Right ventricle myocardium superior (tissue), 1 donor: ENCODE results near the gene SPDYE6. TPM values are rescaled to one million over a fixed set of nuclear protein-coding genes. Genes with fewer than 3 reads are reported as not detected.
"Not testable (repeated sequence)": the region's sequence is repeated elsewhere in the genome, so short reads cannot be mapped to it uniquely, and the experiment has no call there.

Experiments used
- ATAC-seq: fragments of 200-7000 bp; cut with Tn5 transposase; one replicate; pipeline ENCODE4 v1.9.1; 2020; ENCODE audit warnings: mild to moderate bottlenecking; ENCODE audit not compliant: poor library complexity
- DNase-seq: peaks from one replicate; pipeline ENCODE4 v3.0.0-alpha.2; 2020
- intact Hi-C: fragments of 100-400 bp; cut with DNase I; formaldehyde crosslinking; loops from one replicate; pipeline ENCODE4 v1.11.2; 2022
- long read RNA-seq: library from polyadenylated mRNA; unstranded; transcript quantifications from one replicate; pipeline ENCODE4 v2.0.0, GENCODE V29; 2021
- total RNA-seq: library from RNA; stranded (reverse); fragmentation: NEBNext Ultra II Directional; extraction: Animal tissue kit (Norgen Biotek cat#: 25700); gene quantifications from one replicate; pipeline ENCODE4 v1.2.1, GENCODE V29; 2021
- donor health status: DM: no; HTN: yes; CAD: no; lungs with severe emphysema.

Gene SPDYE6, protein sequence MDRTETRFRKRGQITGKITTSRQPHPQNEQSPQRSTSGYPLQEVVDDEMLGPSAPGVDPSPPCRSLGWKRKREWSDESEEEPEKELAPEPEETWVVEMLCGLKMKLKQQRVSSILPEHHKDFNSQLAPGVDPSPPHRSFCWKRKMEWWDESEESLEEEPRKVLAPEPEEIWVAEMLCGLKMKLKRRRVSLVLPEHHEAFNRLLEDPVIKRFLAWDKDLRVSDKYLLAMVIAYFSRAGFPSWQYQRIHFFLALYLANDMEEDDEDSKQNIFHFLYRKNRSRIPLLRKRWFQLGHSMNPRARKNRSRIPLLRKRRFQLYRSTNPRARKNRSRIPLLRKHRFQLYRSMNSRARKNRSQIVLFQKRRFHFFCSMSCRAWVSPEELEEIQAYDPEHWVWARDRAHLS
- total RNA-seq, result not detected
- long read RNA-seq, partial matches to known transcripts, result 0 of 1 reads
- long read RNA-seq, other reads (novel, unspliced or antisense), result 1 of 1 reads

DNA sequence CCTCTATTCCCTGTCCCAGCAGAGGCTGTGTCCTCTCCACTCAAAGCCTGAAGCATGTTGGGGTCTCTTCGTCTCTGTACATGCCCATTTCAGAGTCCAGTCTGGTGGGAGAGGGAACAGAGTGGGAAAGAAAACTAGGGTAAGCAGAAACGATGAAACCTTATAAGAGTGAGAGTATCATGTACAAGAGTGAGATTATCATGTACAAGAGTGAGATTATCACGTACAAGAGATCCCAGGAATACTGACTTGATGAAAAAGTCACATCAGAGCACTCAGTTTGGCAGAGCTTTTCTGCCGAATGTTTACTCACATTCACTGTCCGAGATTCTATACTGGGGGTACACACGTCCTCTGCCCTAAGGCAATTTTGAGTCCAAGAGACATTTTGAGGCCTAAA, at the start of gene SPDYE6:
TSS of gene SPDYE6 (minus strand) at position 101 of the 400 bp plus-strand sequence. CDS start 421 bp downstream, outside the sequence.
- ATAC-seq, intact Hi-C loops, DNase-seq: not testable (repeated sequence)

DNA sequence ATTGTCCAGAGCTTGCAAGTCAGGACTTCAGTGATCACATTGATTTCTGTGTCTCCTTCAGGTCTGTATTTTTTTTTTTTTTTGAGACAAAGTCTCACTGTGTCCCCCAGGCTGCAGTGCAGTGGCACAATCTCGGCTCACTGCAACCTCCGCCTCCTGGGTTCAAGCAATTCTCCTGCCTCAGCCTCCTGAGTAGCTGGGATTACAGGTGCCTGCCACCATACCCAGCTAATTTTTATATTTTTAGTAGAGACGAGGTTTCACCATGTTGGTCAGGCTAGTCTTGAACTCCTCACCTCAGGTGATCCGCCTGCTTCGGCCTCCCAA, 48.6 kb upstream of the SPDYE6 start:
- DNase-seq, ATAC-seq, intact Hi-C loops: not testable (repeated sequence)

DNA sequence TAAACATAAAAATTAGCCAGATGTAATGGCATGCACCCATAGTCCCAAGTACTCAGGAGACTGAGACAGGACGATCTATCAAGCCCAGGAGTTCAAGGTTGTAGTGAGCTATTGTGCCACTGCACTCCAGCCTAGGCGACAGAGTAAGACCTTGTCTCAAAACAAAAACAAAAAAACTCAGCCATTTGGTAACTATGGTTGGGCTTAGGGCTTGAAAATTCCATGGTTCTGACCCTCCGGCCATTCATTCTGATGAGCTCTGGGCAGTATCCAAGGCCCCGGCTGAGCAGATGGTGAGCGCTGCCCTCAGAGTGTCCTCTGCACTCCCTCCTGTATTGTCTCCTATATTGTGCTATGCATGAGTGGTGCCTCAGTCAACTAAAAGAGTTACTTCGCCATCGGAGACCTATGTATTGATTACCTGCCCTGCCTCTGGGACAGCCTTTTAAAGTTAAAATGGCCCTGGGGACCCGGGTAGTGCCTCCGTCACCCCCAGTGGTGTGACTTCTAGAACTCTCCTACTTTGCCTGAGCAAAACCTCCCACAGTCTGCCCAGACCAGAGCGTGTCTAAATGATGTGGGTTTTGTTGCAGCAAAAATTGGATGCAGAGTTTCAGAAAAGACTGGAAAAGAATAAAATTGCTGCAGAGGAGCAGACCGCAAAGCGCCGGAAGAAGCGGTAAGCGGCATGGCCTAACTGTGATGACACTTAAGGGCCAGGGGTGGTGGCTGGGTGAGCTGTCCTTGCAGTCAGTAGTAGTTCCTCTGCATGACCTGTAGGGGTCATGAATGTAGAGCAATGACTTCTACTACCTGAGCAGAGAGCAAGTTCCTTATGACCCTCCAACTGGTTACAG, 48.0 kb upstream of the SPDYE6 start:
- ATAC-seq (peak; percentile 86), DNase-seq (no peak)
- intact Hi-C loops, result no loop called here

DNA sequence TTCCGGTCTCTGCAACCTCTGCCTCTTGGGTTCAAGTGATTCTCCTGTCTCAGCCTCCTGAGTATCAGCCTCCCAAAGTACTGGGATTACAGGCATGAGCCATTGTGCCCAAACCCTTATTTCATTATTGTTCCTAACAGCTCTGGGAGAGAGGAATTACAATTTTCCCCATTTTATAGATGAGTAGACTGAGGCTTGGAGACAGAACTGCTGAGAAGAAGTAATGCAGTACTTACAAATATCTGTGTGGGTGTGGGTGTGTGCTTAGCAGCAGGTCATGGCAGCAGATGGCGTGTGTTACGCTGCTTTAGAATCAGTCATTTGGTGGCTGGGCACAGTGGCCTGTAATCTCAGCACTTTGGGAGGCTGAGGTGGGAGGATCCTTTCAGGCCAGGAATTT, 47.3 kb upstream of the SPDYE6 start:
- no peak for DNase-seq
- intact Hi-C loops, result no loop called here
- ATAC-seq, result no peak

DNA sequence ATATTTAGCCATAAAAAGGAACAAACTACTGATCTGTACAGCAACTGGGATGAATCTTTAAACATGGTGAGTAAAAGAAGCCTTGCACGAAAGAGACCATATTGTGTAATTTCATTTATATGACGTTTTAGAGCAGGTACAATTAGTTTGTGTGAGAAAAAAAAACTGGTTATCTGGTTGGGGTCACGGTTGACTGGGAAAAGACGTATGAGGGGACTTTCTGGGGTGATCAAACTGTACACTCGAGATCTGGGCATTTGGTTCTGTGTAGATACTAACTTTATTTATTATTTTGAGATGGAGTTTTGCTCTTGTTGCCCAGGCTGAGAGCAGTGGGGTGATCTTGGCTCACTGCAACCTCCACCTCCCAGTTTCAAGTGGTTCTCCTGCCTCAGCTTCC, 44.1 kb upstream of the SPDYE6 start:
- ATAC-seq, result no peak

DNA sequence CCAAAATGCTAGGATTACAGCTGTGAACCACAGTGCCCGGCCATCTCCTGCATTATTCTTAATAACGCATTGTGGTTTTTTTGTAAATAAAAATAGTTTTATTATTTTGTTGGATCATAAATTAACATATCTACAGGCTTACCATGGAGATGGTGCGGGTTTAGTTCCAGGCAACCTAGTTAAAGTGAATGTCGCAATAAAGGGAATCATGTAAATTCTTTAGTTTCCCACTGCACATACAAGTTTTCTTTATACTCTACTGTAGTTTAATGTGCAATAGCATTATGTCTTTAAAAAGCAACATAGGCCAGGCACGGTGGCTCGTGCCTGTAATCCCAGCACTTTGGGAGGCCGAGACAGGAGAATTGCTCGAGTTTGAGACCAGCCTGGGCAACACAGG, 42.3 kb upstream of the SPDYE6 start:
- DNase-seq, result no peak
- ATAC-seq, result no peak
- intact Hi-C loops, result no loop called here

More for the DNA sequence above, 44.1 kb upstream of the SPDYE6 start:
- intact Hi-C loops, result no loop called here
- no peak for DNase-seq

DNA sequence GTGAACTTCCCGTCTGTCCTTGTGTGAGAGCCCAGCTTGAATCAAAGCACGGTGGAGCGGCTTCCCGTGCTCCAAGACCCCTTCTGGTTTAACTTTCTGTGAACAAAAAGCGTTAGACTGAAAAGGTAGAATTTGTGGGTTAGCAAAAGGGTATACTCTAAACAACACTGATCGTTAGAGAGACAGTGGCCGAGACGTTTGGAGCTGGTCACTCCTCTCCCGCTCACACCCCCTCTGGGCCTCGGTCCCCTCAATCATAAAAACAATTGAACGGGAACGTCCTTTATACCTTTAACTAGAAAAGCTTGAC, 40.4 kb upstream of the SPDYE6 start:
- no peak for DNase-seq
- peak; percentile 10 for ATAC-seq
- intact Hi-C loops, result no loop called here

DNA sequence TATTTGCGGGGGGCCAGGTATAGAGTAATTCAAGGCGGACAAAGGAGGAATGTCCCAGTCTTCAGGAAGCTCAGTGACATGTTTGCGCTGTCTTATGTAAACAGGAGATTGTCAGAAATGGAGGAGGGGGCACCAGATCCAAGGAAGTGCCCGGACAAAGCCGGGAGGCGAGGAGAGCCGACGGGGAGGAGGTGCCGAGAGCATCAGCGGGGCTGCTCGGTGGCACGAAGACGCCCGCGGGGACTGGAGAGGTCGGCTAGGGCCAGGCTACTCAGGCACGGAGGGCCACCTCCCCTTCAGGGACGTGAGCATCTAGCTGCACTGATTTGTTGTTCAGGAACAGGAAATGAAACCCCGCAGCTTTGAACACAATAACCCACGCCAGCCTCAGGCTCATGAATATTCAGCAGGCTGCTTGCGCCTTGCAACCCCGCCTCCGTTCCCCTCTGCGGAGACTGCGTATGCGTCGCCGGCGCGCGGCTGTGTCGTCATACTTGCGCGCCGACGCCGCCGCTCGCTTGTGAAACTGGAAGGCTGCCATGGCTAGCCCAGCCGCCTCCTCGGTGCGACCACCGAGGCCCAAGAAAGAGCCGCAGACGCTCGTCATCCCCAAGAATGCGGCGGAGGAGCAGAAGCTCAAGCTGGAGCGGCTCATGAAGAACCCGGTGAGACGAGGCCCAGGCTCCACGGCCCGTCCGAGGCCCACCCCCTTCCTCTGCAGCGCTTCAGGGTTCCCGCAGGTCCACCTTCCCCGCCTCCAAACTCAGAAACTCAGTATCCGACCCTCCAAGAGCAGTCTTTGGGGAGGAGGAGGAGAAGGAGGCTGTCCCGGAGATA, 39.8 kb upstream of the SPDYE6 start, which contains the start of gene PRKRIP1:
TSS of gene PRKRIP1 (plus strand) at position 491 of the 837 bp plus-strand sequence. CDS start at position 540, 49 bp downstream.
- DNase-seq (peak; percentile 86), ATAC-seq (peak; percentile 94)
- intact Hi-C loops, result no loop called here

DNA sequence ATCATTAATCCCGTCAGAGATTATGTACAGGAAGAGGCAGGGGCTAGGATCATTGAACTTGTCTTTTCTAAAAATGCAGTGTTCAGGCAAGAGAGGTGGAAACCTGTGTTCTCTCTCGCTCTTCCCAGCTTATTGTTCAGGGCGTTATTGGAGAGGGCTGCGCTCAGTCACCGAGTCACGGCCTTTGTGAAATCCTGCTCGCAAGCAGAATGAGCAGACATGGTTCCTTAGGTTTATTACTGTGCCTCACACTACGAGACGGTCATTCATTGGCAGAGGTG, 39.3 kb upstream of the SPDYE6 start:
- DNase-seq, result no peak
- intact Hi-C loops, result no loop called here
- ATAC-seq, result no peak

DNA sequence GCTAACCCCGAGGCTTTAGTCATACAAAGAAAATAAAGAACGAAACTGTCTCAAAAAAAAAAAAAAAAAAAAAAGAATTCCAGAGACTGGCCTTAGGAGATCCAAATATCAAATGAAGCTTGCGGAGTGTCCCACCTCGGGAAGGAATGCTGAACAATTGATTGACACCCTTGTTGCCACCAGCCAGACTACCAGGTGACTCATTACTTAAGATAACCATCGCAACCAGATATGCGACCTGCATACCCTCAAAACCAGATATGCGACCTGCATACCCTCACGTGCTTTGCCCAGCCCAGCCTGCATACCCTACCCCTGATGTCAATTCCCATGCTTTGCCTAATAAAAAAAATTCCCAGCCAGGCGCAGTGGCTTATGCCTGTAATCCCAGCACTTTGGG, 37.2 kb upstream of the SPDYE6 start:
- intact Hi-C loops, result no loop called here
- no peak for ATAC-seq
- DNase-seq, result no peak

DNA sequence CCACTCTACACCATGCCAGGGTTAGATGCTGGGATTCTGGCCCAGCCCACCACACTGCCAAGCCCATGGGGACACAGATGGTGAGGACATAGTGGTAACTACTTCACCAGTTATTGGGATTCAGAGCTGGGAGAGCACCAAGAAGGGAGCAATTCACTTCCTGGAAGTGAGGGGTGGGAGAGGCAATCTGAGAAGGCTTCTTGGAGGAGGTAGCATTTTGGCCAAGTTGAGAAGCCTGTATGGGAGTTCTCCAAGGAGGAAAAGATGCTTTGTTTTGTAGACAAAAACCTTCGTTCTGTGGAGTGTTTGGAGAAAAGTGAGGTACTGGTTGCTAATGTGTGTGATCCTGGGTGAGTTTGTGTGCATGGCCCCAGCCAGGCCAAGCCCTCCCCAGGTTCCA, 36.1 kb upstream of the SPDYE6 start:
- no peak for DNase-seq
- intact Hi-C loops, result no loop called here
- no peak for ATAC-seq

DNA sequence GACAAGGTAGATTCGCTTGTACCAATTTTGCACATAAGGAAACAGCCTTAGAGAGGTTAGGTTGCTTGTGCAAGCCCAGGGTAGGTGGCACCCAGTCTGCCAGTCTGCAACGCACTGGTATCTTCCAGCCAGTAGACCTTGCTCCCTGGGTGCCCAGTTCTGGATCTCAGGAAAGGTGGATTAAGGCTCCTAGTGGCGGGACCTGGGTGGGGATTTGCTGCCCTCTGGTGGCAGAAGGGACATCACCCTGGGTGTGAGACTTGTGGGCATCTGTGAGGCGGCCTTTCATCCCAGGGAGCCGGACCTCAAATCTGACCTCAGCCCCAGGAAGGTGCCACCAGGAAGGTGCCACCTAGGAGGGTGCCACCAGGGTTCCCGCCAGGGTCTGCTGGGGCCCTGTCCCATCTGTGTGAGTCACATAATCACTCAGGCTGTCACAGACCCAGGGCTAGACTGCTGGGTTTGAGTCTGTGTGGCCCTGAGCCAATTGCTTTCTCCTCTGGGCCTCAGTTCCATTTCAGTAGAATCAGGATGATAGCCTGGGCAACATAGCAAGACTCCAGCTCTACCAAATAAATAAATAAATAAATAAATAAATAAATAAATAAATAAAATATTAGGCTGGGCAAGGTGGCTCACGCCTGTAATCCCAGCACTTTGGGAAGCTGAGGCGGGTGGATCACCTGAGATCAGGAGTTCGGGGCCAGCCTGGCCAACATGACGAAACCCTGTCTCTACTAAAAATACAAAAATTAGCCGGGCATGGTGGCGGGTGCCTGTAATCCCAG, 34.6 kb upstream of the SPDYE6 start:
- peak; percentile 86 for DNase-seq
- peak; percentile 89 for ATAC-seq
- intact Hi-C loops, result loop anchor here (2.0 kb wide), 1 partner anchor 112 kb away; no protein-coding TSS in a partner anchor

DNA sequence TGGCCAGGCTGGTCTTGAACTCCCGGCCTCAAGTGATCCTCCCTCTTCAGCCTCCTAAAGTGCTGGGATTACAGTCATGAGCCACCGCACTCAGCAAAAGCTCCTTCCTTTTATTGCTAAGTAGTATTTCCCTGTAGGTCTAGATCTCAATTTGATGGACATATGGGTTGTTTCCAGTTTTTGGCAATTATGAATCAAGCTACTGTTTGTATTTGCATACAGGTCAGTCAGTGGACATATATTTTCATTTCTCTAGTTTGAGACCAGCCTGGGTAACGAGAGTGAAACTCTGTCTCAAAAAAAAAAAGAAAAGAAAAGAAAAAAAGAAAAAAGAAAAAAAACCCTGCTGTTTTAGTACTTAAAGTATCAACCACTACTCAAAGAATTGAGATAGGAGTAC, 33.6 kb upstream of the SPDYE6 start:
- intact Hi-C loops, result loop anchor here (2.0 kb wide), 1 partner anchor 111 kb away; no protein-coding TSS in a partner anchor
- no peak for ATAC-seq

DNA sequence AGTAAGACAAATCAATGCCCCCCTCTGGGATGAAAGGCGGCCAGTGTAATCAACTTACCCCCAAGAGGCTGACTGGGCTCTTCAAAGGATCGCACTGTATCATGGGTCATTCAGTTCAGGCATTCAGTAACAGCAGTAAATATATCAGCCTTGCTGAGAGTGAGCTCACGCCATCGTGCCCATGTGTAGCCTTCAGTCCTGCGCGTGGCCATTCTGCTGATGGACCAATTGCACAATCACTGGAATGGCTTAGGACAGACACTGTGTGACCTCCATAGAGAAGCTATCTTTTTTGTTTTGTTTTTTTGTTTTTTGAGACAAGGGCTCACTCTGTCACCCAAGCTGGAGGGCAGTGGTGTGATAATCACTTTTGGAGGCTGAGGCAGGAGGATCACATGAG, 30.8 kb upstream of the SPDYE6 start:
- ATAC-seq, result no peak
- intact Hi-C loops, result no loop called here

More for the DNA sequence above, 33.6 kb upstream of the SPDYE6 start:
- no peak for DNase-seq

DNA sequence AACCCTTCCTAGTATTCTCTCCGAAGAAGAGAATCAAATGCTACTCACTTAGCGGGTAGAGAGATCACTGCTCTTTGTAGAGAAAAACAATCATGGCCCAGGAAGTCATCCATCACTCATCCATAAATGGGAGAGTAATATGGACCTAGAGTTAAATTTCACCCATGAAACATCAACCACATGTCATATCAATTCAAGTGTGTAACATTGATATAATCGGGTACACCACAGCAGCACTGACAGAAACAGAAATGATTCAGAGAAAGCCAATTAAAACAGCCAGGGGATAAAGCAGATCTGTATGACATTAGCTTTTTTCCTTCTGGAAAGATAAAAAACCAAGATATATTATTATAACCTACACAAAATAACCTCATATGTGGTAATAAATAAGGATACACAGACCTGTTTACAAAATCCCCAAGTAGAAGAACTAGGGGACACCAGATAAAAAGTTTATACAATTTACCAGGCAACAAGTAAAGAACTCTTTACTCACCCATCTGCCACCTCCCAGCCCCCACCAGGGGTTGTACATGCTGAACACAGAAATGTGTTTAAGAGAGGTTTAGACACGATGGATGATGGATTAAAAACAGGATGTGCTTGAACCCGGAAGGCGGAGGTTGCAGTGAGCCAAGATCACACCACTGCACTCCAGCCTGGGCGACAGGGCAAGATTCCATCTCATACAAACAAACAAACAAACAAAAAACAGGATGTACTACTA, 25.6 kb upstream of the SPDYE6 start:
- ATAC-seq, intact Hi-C loops, DNase-seq: not testable (repeated sequence)

More for the DNA sequence above, 30.8 kb upstream of the SPDYE6 start:
- no peak for DNase-seq

DNA sequence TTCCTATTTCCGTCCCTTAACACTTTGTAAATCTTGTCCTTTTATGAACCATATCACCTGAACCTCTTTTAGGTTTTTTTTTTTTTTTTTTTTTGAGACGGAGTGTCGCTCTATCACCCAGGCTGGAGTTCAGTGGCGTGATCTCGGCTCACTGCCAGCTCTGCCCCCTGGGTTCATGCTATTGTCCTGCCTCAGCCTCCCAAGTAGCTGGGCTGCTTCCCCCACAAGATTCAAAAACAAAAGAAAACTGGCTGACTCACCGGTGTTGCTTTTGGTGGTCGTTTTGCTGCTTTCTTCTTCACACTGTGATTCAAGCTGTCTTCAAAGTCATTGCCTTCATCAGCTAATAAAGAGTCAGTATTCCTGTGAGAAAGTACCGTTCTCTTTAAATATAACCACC, 24.6 kb upstream of the SPDYE6 start:
- DNase-seq, ATAC-seq, intact Hi-C loops: not testable (repeated sequence)

DNA sequence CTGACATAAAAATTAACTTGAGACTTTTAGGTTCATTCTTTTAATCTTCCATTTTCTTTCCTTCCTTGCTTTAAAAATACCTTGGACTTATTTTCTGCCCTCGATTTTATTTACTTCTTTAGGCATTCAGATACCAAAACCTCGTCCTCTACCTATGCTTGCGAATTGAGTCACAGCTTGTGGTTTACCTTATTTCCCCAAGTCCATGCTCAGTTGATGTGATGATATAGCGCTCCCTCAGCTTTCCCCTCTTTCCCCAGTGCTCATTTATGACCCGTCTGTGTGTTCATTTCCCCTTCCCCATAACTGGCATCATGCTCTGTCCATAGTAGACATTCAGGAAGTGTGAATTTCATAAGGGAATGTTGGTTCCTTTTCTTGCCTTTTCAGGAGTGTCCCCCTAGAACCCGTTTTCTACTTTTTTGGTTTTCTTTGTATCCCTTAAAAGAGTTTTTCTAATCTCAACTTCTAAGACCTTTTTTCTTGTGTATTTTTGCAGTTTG, 20.8 kb upstream of the SPDYE6 start:
- DNase-seq (no peak), ATAC-seq (no peak)
- intact Hi-C loops, result no loop called here
